Measurements from ENCODE around the gene PTTG1.

GRCh38 chr5:160472482-160472881 is 50.8 kb downstream of the PTTG1 start:
- no peak for TF ChIP-seq CTCF (IDR thresholded peaks at IDR 0.05)
- no peak for TF ChIP-seq POLR2A (IDR thresholded peaks at IDR 0.05)
- TF ChIP-seq EP300 (IDR thresholded peaks at IDR 0.05): no peak
